Activated CD8-positive, alpha-beta T cell treated with anti-CD3 and anti-CD28 coated beads, Interleukin-2, amount 10 ng/mL, durations not matched to agents 7 days and 5 days (primary cell): Measurements from ENCODE around the gene GRAMD2B. TPM values are rescaled to one million over a fixed set of nuclear protein-coding genes. Genes with fewer than 3 reads are reported as not detected.

ENCODE experiments used
- ATAC-seq: fragments of 150-1000 bp; cut with Tn5 transposase; one replicate; pipeline ENCODE4 v1.10.0; 2021; ENCODE audit warnings: moderate library complexity
- CTCF ChIA-PET: fragments of 350-600 bp; sonication (Branson Sonifier 250); formaldehyde crosslinking; loops from one replicate; lab custom pipeline; 2021; ENCODE audit warnings: antibody characterized with exemption; lab: Charles Lee
- POLR2A ChIA-PET: fragments of 350-600 bp; sonication (Branson Sonifier 250); formaldehyde crosslinking; loops from one replicate; lab custom pipeline; 2021; ENCODE audit warnings: antibody characterized with exemption; lab: Charles Lee
- DNase-seq: peaks from one replicate; pipeline ENCODE4 v3.0.0-alpha.2; 2020
- H3K27ac Mint-ChIP-seq: one replicate; pipeline ENCODE4 v1.8.0; 2021; ENCODE audit warnings: mild to moderate bottlenecking, mixed read lengths
- H3K27me3 Mint-ChIP-seq: one replicate; pipeline ENCODE4 v1.8.0; 2021; ENCODE audit warnings: low read depth, mixed read lengths
- H3K36me3 Mint-ChIP-seq: one replicate; pipeline ENCODE4 v1.8.0; 2021; ENCODE audit warnings: low read depth, mixed read lengths
- H3K4me1 Mint-ChIP-seq: one replicate; pipeline ENCODE4 v1.8.0; 2021; ENCODE audit warnings: low read depth, mixed read lengths
- H3K4me3 Mint-ChIP-seq: one replicate; pipeline ENCODE4 v1.8.0; 2021; ENCODE audit warnings: mild to moderate bottlenecking, mixed read lengths
- H3K9me3 Mint-ChIP-seq: one replicate; pipeline ENCODE4 v1.8.0; 2022; ENCODE audit warnings: mixed read lengths; ENCODE audit not compliant: insufficient read depth
- total RNA-seq, 2 experiments: library from RNA; stranded (reverse); gene quantifications; one replicate each; pipeline ENCODE4 v1.2.3, GENCODE V29; 2021

The GRAMD2B gene
- total RNA-seq, 2 experiments from 2014 or later: 3.3 to 6.5 TPM

DNA sequence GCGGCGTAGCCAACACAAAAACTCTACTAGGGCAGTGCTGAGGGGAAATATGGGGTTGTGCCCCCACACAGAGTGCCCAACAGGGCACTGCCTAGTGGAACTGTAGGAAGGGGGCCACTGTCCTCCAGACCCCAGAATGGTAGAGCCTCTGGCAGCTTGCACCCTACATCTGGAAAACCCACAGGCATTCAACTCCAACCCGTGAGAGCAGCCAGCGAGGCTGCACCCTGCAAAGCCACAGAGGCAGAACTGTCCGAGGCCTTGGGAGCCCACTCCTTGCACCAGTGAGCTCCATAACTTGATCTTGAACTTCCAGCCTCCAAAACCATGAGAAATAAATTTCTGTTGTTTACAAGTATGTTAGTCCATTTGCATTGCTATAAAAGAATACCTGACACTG is 27.7 kb downstream of the GRAMD2B start:
- ChIA-PET POLR2A (interaction anchor here (3.5 kb wide), 1 partner anchor 27 kb away, joined by 35 read pairs; the partner anchor contains the start of gene GRAMD2B), CTCF (interaction anchor here (1.2 to 3.3 kb wide), 3 partner anchors 13 to 49 kb away, joined by 4 to 20 read pairs (median 4); no protein-coding TSS in a partner anchor)
- no peaks in the 10 kb centered on the region for H3K9me3 Mint-ChIP-seq
- peaks cover 12% of the 10 kb centered on the region for H3K36me3 Mint-ChIP-seq
- H3K4me3 Mint-ChIP-seq: peak overlapping the region; percentile 82
- peak overlapping the region; percentile 100 for H3K27ac Mint-ChIP-seq
- DNase-seq (no peak), ATAC-seq (no peak)
- peaks cover 49% of the 10 kb centered on the region for H3K4me1 Mint-ChIP-seq
- H3K27me3 Mint-ChIP-seq: no peaks in the 10 kb centered on the region

DNA sequence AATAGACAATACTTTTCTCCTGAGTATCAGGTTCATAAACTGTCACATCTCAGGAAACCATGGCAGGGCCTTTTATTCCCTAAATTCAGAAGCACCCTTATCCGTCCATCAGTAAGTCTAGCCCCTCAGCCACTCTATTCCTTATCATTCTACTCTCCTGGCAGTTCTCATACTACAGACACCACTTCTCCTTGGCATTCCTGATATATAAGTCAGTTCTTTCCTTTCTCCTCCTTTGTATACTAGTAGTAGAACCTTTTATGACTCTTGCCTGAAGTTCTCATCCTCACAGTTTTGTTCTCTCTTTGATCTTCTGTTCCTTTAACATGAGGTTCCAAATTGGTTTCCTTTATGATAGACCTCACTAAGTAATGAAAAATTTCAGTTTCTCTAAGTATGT is 29.3 kb downstream of the GRAMD2B start:
- POLR2A ChIA-PET: no interaction called here
- Mint-ChIP-seq H3K36me3 (peaks cover 7% of the 10 kb centered on the region), H3K9me3 (no peaks in the 10 kb centered on the region), H3K27me3 (no peaks in the 10 kb centered on the region), H3K4me3 (no peak overlapping the region), H3K4me1 (peaks cover 37% of the 10 kb centered on the region), H3K27ac (peak overlapping the region; percentile 1)
- CTCF ChIA-PET: no interaction called here
- DNase-seq (no peak), ATAC-seq (no peak)

DNA sequence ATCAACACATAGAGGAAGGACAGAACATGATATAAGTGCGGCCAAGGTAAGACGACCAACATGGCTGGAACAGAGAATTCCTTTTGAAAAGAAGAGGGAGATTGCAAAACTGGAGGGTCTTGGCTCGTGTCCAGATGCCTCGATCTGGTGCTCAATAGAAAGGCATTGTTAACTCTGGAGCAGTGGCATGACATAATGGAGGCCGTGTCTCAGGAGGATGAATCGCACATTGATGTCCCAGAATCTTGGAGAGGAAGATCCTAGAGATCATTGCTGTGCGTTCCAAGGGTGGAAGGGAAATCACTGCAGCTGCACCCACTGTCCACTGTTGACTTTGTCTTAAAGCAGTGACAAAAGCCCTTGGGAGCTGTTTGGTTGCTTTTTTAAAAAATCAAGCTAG is 30.9 kb downstream of the GRAMD2B start:
- ChIA-PET POLR2A (no interaction called here), CTCF (no interaction called here)
- Mint-ChIP-seq H3K4me3 (no peak overlapping the region), H3K27ac (no peak overlapping the region), H3K27me3 (no peaks in the 10 kb centered on the region), H3K4me1 (peaks cover 31% of the 10 kb centered on the region), H3K9me3 (no peaks in the 10 kb centered on the region), H3K36me3 (peaks cover 7% of the 10 kb centered on the region)
- ATAC-seq (no peak), DNase-seq (no peak)

DNA sequence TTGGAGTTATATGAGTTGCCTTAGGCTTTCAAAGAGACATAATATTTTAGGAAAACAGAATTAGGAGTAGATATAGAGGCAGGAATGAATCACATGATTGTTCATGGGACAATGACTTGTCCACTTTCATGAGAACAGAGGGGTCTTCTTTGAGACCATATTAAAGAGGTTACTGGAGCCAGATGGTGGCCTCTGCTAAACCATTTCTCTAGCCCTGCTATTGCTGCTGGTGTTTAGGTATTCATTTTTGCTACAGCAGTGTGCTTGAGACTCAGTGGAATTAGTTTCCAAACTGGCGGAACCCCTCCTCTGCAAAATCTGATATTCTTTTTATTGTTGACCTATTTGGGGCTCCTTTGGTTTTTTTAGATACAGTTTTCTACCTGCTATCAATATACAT is 31.3 kb downstream of the GRAMD2B start:
- ATAC-seq: no peak
- Mint-ChIP-seq H3K9me3 (no peaks in the 10 kb centered on the region), H3K4me1 (peaks cover 29% of the 10 kb centered on the region), H3K27ac (no peak overlapping the region), H3K27me3 (no peaks in the 10 kb centered on the region), H3K4me3 (no peak overlapping the region), H3K36me3 (peaks cover 7% of the 10 kb centered on the region)
- POLR2A ChIA-PET: no interaction called here
- no peak for DNase-seq
- CTCF ChIA-PET: no interaction called here

DNA sequence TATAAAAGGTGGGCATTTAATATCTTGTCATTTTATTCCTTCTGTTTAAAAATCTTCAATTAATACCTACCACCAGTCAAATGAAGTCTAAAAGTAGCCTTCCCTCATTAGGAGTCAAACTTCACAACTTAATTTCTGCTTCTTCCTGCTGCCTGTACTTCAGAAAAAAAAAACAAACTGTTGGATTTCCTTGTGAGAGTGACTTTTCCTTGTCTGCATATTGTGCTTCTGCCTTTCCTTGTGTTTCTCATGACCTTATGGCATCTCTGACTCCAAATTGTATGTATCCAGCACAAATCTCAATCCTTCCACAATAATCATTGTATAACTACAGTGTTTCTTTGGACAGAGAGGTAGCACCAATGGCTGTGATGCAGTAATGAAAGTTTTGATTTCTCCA is 32.1 kb downstream of the GRAMD2B start:
- Mint-ChIP-seq H3K27me3 (no peaks in the 10 kb centered on the region), H3K9me3 (no peaks in the 10 kb centered on the region), H3K4me1 (peaks cover 22% of the 10 kb centered on the region), H3K4me3 (no peak overlapping the region), H3K36me3 (peaks cover 7% of the 10 kb centered on the region), H3K27ac (no peak overlapping the region)
- DNase-seq (no peak), ATAC-seq (no peak)
- ChIA-PET CTCF (no interaction called here), POLR2A (no interaction called here)

DNA sequence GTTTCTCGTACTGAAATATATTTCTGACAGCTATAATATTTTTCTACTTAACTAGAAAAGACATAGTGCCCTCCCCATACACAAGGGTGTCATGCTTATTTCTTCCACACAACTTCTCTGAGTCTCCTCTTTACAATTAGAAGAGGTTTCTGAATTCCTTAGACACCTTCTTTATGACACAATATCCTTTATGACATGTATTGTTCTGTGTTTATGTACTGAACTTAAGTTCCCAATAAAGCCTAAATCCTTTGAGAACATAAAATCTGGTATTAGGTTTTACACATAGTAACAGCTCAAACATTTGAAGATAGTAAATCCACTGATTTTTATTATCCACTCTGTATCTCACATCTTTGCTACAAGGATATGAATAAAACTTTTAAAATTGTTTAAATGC is 32.5 kb downstream of the GRAMD2B start:
- Mint-ChIP-seq H3K27me3 (no peaks in the 10 kb centered on the region), H3K4me3 (no peak overlapping the region), H3K27ac (no peak overlapping the region), H3K4me1 (peaks cover 17% of the 10 kb centered on the region), H3K9me3 (no peaks in the 10 kb centered on the region), H3K36me3 (peaks cover 7% of the 10 kb centered on the region)
- no peak for ATAC-seq
- no peak for DNase-seq
- CTCF ChIA-PET: interaction anchor here (0.9 kb wide), 1 partner anchor 44 kb away, joined by 3 read pairs; no protein-coding TSS in a partner anchor
- POLR2A ChIA-PET: interaction anchor here (0.7 kb wide), 1 partner anchor 343 kb away, joined by 3 read pairs; no protein-coding TSS in a partner anchor

DNA sequence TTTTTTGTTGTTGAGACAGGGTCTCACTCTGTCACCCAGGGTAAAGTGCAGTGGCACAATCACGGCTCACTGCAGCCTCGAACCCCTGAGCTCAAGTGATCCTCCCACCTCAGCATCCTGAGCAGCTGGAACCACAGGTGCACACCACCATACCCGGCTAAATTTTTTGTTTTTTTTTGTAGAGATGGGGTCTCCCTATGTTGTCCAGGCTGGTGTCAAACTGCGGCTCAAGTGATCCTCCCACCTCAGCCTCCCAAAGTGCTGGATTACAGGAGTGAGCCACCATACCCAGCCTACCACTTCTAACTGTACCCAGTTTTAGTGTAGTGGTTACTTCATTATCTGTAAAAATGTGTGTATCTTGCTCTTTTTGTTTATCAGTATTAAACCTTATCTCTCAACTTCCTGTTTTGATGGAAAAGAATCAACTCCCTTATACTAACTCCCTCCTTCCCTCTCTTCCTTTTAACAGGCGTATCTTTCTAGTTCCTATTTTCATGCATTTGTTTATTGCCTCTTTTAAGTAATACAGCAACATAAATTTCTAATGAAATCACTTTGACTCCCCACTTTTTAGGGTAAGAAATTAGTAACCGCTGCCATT is 33.1 kb downstream of the GRAMD2B start:
- DNase-seq: no peak
- ChIA-PET CTCF (interaction anchor here (0.9 kb wide), 1 partner anchor 44 kb away, joined by 3 read pairs; no protein-coding TSS in a partner anchor), POLR2A (interaction anchor here (0.7 kb wide), 1 partner anchor 343 kb away, joined by 3 read pairs; no protein-coding TSS in a partner anchor)
- Mint-ChIP-seq H3K27me3 (no peaks in the 10 kb centered on the region), H3K4me3 (no peak overlapping the region), H3K9me3 (no peaks in the 10 kb centered on the region), H3K4me1 (peaks cover 11% of the 10 kb centered on the region), H3K27ac (no peak overlapping the region), H3K36me3 (peaks cover 7% of the 10 kb centered on the region)
- ATAC-seq: no peak

DNA sequence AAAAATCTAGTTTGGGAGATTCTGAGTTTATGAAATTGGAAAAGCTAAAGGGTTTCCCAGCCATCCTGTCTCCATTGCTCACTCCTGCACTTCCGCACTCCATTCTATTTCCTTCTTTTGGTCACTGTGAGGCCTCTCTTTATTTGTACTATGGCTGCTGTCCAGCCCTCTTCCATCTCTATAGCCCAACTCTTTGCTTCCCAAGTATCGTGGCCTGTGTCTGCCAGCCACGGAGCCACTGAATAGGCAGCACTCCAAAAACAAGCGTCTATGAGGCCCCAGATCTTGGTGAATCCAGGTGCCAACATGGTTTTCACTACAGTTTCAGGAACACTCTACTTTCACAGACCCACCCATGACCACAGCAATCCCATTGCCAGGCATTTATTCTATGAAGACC is 37.2 kb downstream of the GRAMD2B start:
- H3K27ac Mint-ChIP-seq: no peak overlapping the region
- H3K4me1 Mint-ChIP-seq: peaks cover 9% of the 10 kb centered on the region
- no peaks in the 10 kb centered on the region for H3K36me3 Mint-ChIP-seq
- no peak overlapping the region for H3K4me3 Mint-ChIP-seq
- H3K27me3 Mint-ChIP-seq: no peaks in the 10 kb centered on the region
- H3K9me3 Mint-ChIP-seq: no peaks in the 10 kb centered on the region
- DNase-seq: no peak
- ATAC-seq: no peak
- POLR2A ChIA-PET: no interaction called here
- CTCF ChIA-PET: no interaction called here

DNA sequence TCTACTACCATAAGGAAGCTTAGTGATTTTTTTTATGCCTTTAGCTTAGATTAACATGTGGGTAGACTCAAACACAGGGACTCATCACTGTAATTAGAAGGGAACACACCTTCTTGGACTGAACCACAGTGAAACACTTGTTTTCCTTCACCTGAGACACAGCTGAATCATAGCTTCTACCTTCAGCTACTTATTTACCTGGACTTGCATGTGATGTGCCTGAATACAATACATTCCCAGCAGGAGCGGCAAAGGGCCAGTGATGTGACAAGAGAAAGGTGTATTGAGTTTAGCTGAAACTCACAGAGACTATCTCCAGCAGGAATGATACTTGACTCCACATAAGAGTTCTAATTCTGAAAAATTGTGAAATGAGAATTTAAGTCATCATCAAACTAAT is 37.8 kb downstream of the GRAMD2B start:
- POLR2A ChIA-PET: no interaction called here
- CTCF ChIA-PET: no interaction called here
- ATAC-seq: no peak
- H3K4me1 Mint-ChIP-seq: peaks cover 9% of the 10 kb centered on the region
- no peak for DNase-seq
- no peaks in the 10 kb centered on the region for H3K27me3 Mint-ChIP-seq
- no peak overlapping the region for H3K27ac Mint-ChIP-seq
- H3K4me3 Mint-ChIP-seq: no peak overlapping the region
- no peaks in the 10 kb centered on the region for H3K9me3 Mint-ChIP-seq
- H3K36me3 Mint-ChIP-seq: no peaks in the 10 kb centered on the region

DNA sequence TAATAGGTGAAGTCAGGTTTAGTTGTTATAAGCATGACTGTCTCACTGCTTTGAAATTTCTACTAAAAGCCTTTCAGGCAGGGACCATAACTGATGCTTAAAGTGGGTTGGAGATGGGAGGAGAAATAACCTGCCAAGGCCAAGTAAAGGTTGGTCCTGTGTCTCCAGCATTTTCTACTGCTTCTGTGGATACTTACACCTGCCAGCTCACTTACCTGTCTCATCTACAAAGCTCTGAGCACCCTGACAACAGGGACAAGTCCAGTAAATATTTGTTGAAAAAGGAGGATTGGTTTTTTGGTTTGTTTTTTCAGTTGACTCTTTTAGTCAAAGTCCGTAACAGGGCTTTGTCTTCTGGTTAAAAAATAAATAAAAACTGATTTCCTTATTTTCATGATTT is 38.6 kb downstream of the GRAMD2B start:
- DNase-seq (no peak), ATAC-seq (no peak)
- POLR2A ChIA-PET: interaction anchor here (1.5 kb wide), 1 partner anchor 12 kb away, joined by 10 read pairs; no protein-coding TSS in a partner anchor
- CTCF ChIA-PET: interaction anchor here (1.8 kb wide), 1 partner anchor 38 kb away, joined by 8 read pairs; no protein-coding TSS in a partner anchor
- Mint-ChIP-seq H3K27me3 (no peaks in the 10 kb centered on the region), H3K9me3 (no peaks in the 10 kb centered on the region), H3K27ac (no peak overlapping the region), H3K4me1 (peaks cover 9% of the 10 kb centered on the region), H3K4me3 (no peak overlapping the region), H3K36me3 (peaks cover 3% of the 10 kb centered on the region)

DNA sequence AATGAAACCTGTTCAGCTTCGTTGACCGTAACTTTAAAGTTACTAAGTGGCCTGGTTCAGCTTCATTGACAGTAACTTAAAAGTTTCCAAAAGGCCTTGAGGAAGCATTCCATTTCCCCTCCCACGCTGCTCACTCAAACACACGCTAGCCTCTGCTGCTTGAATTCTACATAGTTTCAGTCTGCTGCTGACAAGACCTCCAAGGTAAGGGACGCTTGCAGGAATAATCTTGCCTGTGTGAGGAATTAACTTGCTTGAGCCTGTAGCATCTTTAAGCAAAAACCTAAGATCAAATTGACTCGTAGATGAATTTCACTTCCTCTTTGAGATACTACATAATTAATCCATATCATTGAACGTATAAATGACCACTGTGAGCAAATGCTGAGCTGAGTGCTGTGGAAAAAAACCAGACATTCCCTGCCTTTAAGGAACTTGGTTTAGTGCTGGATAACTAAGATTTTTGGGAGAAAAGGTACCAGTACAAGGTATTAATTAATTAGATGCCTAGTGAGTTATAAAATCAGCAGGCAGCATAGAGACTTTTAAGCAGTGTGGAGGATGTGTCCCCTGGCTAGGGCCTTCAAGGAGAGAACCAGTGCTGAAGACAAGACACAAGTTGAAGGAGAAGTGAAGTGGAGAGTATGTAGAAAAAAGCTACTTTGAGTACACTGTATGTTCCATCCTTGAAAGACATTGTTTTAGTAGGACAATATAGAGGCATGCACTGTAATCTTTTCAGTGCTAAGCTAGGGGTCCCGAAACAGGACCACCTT is 39.2 kb downstream of the GRAMD2B start:
- ChIA-PET POLR2A (interaction anchor here (1.5 kb wide), 1 partner anchor 13 kb away, joined by 10 read pairs; no protein-coding TSS in a partner anchor), CTCF (interaction anchor here (1.0 to 1.8 kb wide), 2 partner anchors 38 to 109 kb away, joined by 3 to 8 read pairs; no protein-coding TSS in a partner anchor)
- Mint-ChIP-seq H3K4me1 (peaks cover 9% of the 10 kb centered on the region), H3K36me3 (peaks cover 3% of the 10 kb centered on the region), H3K27ac (no peak overlapping the region), H3K9me3 (no peaks in the 10 kb centered on the region), H3K27me3 (no peaks in the 10 kb centered on the region), H3K4me3 (no peak overlapping the region)
- DNase-seq (no peak), ATAC-seq (no peak)

DNA sequence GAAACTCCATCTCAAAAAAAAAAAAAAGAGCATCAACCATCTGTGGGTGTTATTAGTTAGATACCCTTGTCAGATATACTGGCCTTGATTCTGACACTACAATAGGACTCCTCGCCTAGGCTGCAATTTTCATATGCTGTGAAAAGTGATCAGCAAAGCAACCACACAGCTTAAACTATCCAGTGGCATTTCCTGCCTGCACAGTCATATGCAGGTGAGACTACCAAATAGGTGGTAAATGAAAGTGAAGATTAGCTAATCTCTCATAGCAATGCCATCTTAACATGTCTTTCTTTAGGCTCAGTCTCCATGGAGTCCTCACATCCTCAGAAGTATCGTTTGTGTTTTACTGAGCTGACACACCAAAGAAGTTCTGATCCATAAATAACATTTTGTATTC is 40.8 kb downstream of the GRAMD2B start:
- CTCF ChIA-PET: interaction anchor here (1.4 to 1.6 kb wide), 2 partner anchors 14 to 36 kb away, joined by 4 to 9 read pairs; no protein-coding TSS in a partner anchor
- H3K4me3 Mint-ChIP-seq: no peak overlapping the region

More for the DNA sequence above, 40.8 kb downstream of the GRAMD2B start:
- no peak for DNase-seq
- Mint-ChIP-seq H3K36me3 (peaks cover 3% of the 10 kb centered on the region), H3K9me3 (no peaks in the 10 kb centered on the region), H3K4me1 (peaks cover 9% of the 10 kb centered on the region), H3K27me3 (no peaks in the 10 kb centered on the region), H3K27ac (no peak overlapping the region)
- peak; percentile 47 for ATAC-seq
- POLR2A ChIA-PET: interaction anchor here (0.7 to 1.1 kb wide), 3 partner anchors 14 to 821 kb away, joined by 3 to 7 read pairs (median 3); partner anchors contain the start of gene GRAMD2B
